ENCODE results near the gene TSPY8.
"Not testable (repeated sequence)": the region's sequence is repeated elsewhere in the genome, so short reads cannot be mapped to it uniquely, and the experiment has no call there.

Gene TSPY8

GRCh38 chrY:9357497-9357896 is at the start of gene TSPY8:
TSPY8 (plus strand) TSS chrY:9357797; CDS start chrY:9357843, 46 bp downstream.
- H3K27ac ChIP-seq (ENCODE audit: extremely low read depth, low read depth, low read length); H3K4me3 ChIP-seq (ENCODE audit: low read depth, low read length); POLR2A ChIA-PET: not testable (repeated sequence)

GRCh38 chrY:9320996-9321395 is 36.6 kb upstream of the TSPY8 start:
- no peak for TF ChIP-seq GLI4 (tag by site-specific recombination; IDR thresholded peaks at IDR 0.05)
- no peak for TF ChIP-seq PRDM1 (tag by site-specific recombination; IDR thresholded peaks at IDR 0.05)
- no peak for TF ChIP-seq ZNF18 (tag by site-specific recombination; IDR thresholded peaks at IDR 0.05)
- TF ChIP-seq ZBTB20 (tag by site-specific recombination; IDR thresholded peaks at IDR 0.05), result no peak
- TF ChIP-seq ZNF280C (tag by site-specific recombination; IDR thresholded peaks at IDR 0.05), result no peak
- no peak for TF ChIP-seq ZNF202 (tag by site-specific recombination; IDR thresholded peaks at IDR 0.05; ENCODE audit: borderline replicate concordance)
- TF ChIP-seq KLF8 (tag by site-specific recombination; IDR thresholded peaks at IDR 0.05), result no peak
- TF ChIP-seq ZNF518A (tag by site-specific recombination; conservative IDR thresholded peaks at IDR 0.05; ENCODE audit: low read depth), result no peak
- TF ChIP-seq ZFP3 (tag by site-specific recombination; IDR thresholded peaks at IDR 0.05; ENCODE audit: low read depth), result no peak
- no peak for TF ChIP-seq ZSCAN30 (tag by site-specific recombination; IDR thresholded peaks at IDR 0.05)
- TF ChIP-seq REPIN1 (tag by site-specific recombination; IDR thresholded peaks at IDR 0.05; ENCODE audit: low read depth), result no peak
- TF ChIP-seq KLF10 (tag by site-specific recombination; IDR thresholded peaks at IDR 0.05), result no peak
- TF ChIP-seq ZBTB11 (tag by site-specific recombination; conservative IDR thresholded peaks at IDR 0.05; ENCODE audit: low read depth), result no peak
- TF ChIP-seq ZNF223 (tag by site-specific recombination; IDR thresholded peaks at IDR 0.05), result no peak
- no peak for TF ChIP-seq FEZF1 (tag by site-specific recombination; IDR thresholded peaks at IDR 0.05)
- CTCF ChIA-PET, result no interaction called here
- no peaks in the 10 kb centered on the region for H3K4me1 ChIP-seq (ENCODE audit: control insufficient read depth, insufficient read depth, low read length)
- no peak overlapping the region for H3K4me3 ChIP-seq (ENCODE audit: low read depth, low read length)
- POLR2A ChIA-PET, result no interaction called here
- H3K9me3 ChIP-seq (ENCODE audit: control insufficient read depth, insufficient read depth, low read depth, low read length), result no peaks in the 10 kb centered on the region
- no peaks in the 10 kb centered on the region for H3K36me3 ChIP-seq (ENCODE audit: control insufficient read depth in 2 of 2, insufficient read depth in 1 of 2, low read length in 2 of 2)
- no peak overlapping the region for H3K27ac ChIP-seq (ENCODE audit: extremely low read depth, low read depth, low read length)

More at GRCh38 chrY:9357497-9357896, at the start of gene TSPY8:
- H3K36me3 ChIP-seq (ENCODE audit: control insufficient read depth in 2 of 2, insufficient read depth in 1 of 2, low read length in 2 of 2); H3K9me3 ChIP-seq (ENCODE audit: control insufficient read depth, insufficient read depth, low read depth, low read length); H3K4me1 ChIP-seq (ENCODE audit: control insufficient read depth, insufficient read depth, low read length); CTCF ChIA-PET: not testable (repeated sequence)

GRCh38 chrY:9337164-9337563 is 20.4 kb upstream of the TSPY8 start, which contains the start of gene TSPY4:
TSPY4 (plus strand) TSS chrY:9337464; CDS start chrY:9337510, 46 bp downstream.
- H3K9me3 ChIP-seq (ENCODE audit: control insufficient read depth, insufficient read depth, low read depth, low read length); CTCF ChIA-PET; H3K4me1 ChIP-seq (ENCODE audit: control insufficient read depth, insufficient read depth, low read length); H3K27ac ChIP-seq (ENCODE audit: extremely low read depth, low read depth, low read length); H3K4me3 ChIP-seq (ENCODE audit: low read depth, low read length); POLR2A ChIA-PET; H3K36me3 ChIP-seq (ENCODE audit: control insufficient read depth in 2 of 2, insufficient read depth in 1 of 2, low read length in 2 of 2): not testable (repeated sequence)

GRCh38 chrY:9396527-9396926 is 38.9 kb downstream of the TSPY8 start:
- H3K9me3 ChIP-seq (ENCODE audit: control insufficient read depth, insufficient read depth, low read depth, low read length); H3K36me3 ChIP-seq (ENCODE audit: control insufficient read depth in 2 of 2, insufficient read depth in 1 of 2, low read length in 2 of 2); POLR2A ChIA-PET; H3K4me1 ChIP-seq (ENCODE audit: control insufficient read depth, insufficient read depth, low read length); H3K4me3 ChIP-seq (ENCODE audit: low read depth, low read length); CTCF ChIA-PET; H3K27ac ChIP-seq (ENCODE audit: extremely low read depth, low read depth, low read length): not testable (repeated sequence)

Measured in HEK293 (cell line).